GM21360 (cell line): Measurements from ENCODE around the gene RFX4.
"Not testable (repeated sequence)": the region's sequence is repeated elsewhere in the genome, so short reads cannot be mapped to it uniquely, and the experiment has no call there.

ENCODE experiments used
- ATAC-seq: cut with Tn5 transposase; IDR thresholded peaks from one replicate; pipeline ENCODE4 v1.9.1; 2021; ENCODE audit warnings: mild to moderate bottlenecking, moderate library complexity; ENCODE audit not compliant: unreplicated experiment

RFX4 gene

GRCh38 chr12:106685381-106685780, 102.6 kb downstream of the RFX4 start:
- ATAC-seq, result no peak

GRCh38 chr12:106687672-106688071, 104.9 kb downstream of the RFX4 start:
- no peak for ATAC-seq

- no peak for ATAC-seq
Measured at GRCh38 chr12:106690569-106691305, 107.9 kb downstream of the RFX4 start.

- not testable (repeated sequence) for ATAC-seq
Measured at GRCh38 chr12:106692033-106692432, 109.2 kb downstream of the RFX4 start.

- ATAC-seq, result no peak
Measured at GRCh38 chr12:106692896-106693820, 110.4 kb downstream of the RFX4 start.

GRCh38 chr12:106696071-106696470, 113.3 kb downstream of the RFX4 start:
- no peak for ATAC-seq

- no peak for ATAC-seq
Measured at GRCh38 chr12:106696681-106697417, 114.0 kb downstream of the RFX4 start.

- ATAC-seq, result no peak
Measured at GRCh38 chr12:106704081-106704480, 121.3 kb downstream of the RFX4 start.

- no peak for ATAC-seq
Measured at GRCh38 chr12:106705971-106706370, 123.2 kb downstream of the RFX4 start.

- ATAC-seq, result no peak
Measured at GRCh38 chr12:106709068-106709511, 126.3 kb downstream of the RFX4 start.

- ATAC-seq, result no peak
Measured at GRCh38 chr12:106710143-106710893, 127.5 kb downstream of the RFX4 start.

- ATAC-seq, result no peak
Measured at GRCh38 chr12:106711316-106711715, 128.5 kb downstream of the RFX4 start.

- ATAC-seq, result no peak
Measured at GRCh38 chr12:106712768-106713167, 130.0 kb downstream of the RFX4 start.

- ATAC-seq, result no peak
Measured at GRCh38 chr12:106714926-106715325, 132.1 kb downstream of the RFX4 start.

GRCh38 chr12:106715582-106715981, 132.8 kb downstream of the RFX4 start:
- ATAC-seq, result no peak

GRCh38 chr12:106717673-106718072, 134.9 kb downstream of the RFX4 start:
- no peak for ATAC-seq

GRCh38 chr12:106719879-106720278, 137.1 kb downstream of the RFX4 start:
- ATAC-seq, result no peak

GRCh38 chr12:106720696-106721095, 137.9 kb downstream of the RFX4 start:
- no peak for ATAC-seq

GRCh38 chr12:106721915-106722314, 139.1 kb downstream of the RFX4 start:
- ATAC-seq, result no peak

- no peak for ATAC-seq
Measured at GRCh38 chr12:106722837-106723236, 140.0 kb downstream of the RFX4 start.
